Kidney (tissue), 14 donors: ENCODE results near the gene ITGB1BP2. TPM values are rescaled to one million over a fixed set of nuclear protein-coding genes. Genes with fewer than 3 reads are reported as not detected.
"Not testable (repeated sequence)": the region's sequence is repeated elsewhere in the genome, so short reads cannot be mapped to it uniquely, and the experiment has no call there.

Experiments
- DNase-seq, 5 donors: peaks; one replicate each; pipeline ENCODE4 v3.0.0-alpha.2; 2013 to 2020
- FAIRE-seq: peaks from 2 replicates; lab custom pipeline; 2012; peaks lifted over from hg19 to GRCh38; lab: Jason Lieb, UNC
- H3K27ac ChIP-seq, 2 donors: one replicate each; pipeline ENCODE4 v1.7.0; 2013; ENCODE audit warnings: low read depth in 2 of 2, low read length in 2 of 2, inconsistent platforms in 1 of 2
- H3K27me3 ChIP-seq: one replicate; pipeline ENCODE4 v1.7.1; 2013; ENCODE audit warnings: low read length, inconsistent platforms; ENCODE audit not compliant: control insufficient read depth, insufficient read depth
- H3K36me3 ChIP-seq, 3 donors: one replicate each; pipeline versions ENCODE4 v1.7.0 to v1.7.1; 2013; ENCODE audit warnings: low read length in 3 of 3, control low read depth in 1 of 3, inconsistent platforms in 1 of 3; ENCODE audit not compliant: insufficient read depth in 3 of 3, control insufficient read depth in 2 of 3
- H3K4me1 ChIP-seq, 3 donors: one replicate each; pipeline versions ENCODE4 v1.7.0 to v1.7.1; 2013; ENCODE audit warnings: low read length in 3 of 3, inconsistent platforms in 1 of 3, low read depth in 1 of 3; ENCODE audit not compliant: control insufficient read depth in 2 of 3, insufficient read depth in 2 of 3
- H3K4me3 ChIP-seq, 3 donors: one replicate each; pipeline versions ENCODE4 v1.7.0 to v1.8.1; 2013; ENCODE audit warnings: low read length in 3 of 3, control low read depth in 1 of 3, inconsistent platforms in 1 of 3
- H3K9ac ChIP-seq, 3 donors: one replicate each; pipeline versions ENCODE4 v1.7.0 to v1.7.1; 2013; ENCODE audit warnings: low read length in 3 of 3, control low read depth in 1 of 3, inconsistent platforms in 1 of 3
- H3K9me3 ChIP-seq, 3 donors: one replicate each; pipeline versions ENCODE4 v1.7.0 to v1.7.1; 2013; ENCODE audit warnings: low read length in 3 of 3, control low read depth in 1 of 3, inconsistent platforms in 1 of 3; ENCODE audit not compliant: control insufficient read depth in 2 of 3, insufficient read depth in 1 of 3
- intact Hi-C: fragments of 100-400 bp; cut with DNase I; formaldehyde crosslinking; loops from one replicate; pipeline ENCODE4 v1.11.1; 2022
- polyA plus RNA-seq: library from polyadenylated mRNA; stranded (reverse); fragments of 350-450 nt; fragmentation: Illumina TruSeq; extraction: RNeasy Lipid Tissue Mini Kit (QIAGEN cat#74804); gene quantifications from one replicate; pipeline ENCODE4 v1.2.3, GENCODE V29; 2014; ENCODE audit warnings: low read depth, low replicate concordance; ENCODE audit not compliant: insufficient read depth
- total RNA-seq: library from RNA; stranded (reverse); fragmentation: NEBNext Ultra II Directional; extraction: Animal tissue kit (Norgen Biotek cat#: 25700); gene quantifications from one replicate; pipeline ENCODE4 v1.2.1, GENCODE V29; 2021
- TF ChIP-seq, protein P1 (sequence below): IDR thresholded peaks from 3 replicates; pipeline ENCODE4 v1.5.1; 2012; ENCODE audit warnings: mild to moderate bottlenecking, moderate library complexity, borderline replicate concordance; ENCODE audit not compliant: insufficient read depth; ENCODE audit errors: extremely low read depth
- donor health status: control.
- donor health status: control.
- donor health status: control.
- donor health status: control.
- donor health status: control.
- donor health status: DM: yes; HTN: yes; CAD: no.
- donor health status: Normal renal cell carcinoma (clear cell type).

ITGB1BP2 gene
- total and polyA plus RNA-seq, 2 donors from 2014 or later, result 1.8 TPM

DNA sequence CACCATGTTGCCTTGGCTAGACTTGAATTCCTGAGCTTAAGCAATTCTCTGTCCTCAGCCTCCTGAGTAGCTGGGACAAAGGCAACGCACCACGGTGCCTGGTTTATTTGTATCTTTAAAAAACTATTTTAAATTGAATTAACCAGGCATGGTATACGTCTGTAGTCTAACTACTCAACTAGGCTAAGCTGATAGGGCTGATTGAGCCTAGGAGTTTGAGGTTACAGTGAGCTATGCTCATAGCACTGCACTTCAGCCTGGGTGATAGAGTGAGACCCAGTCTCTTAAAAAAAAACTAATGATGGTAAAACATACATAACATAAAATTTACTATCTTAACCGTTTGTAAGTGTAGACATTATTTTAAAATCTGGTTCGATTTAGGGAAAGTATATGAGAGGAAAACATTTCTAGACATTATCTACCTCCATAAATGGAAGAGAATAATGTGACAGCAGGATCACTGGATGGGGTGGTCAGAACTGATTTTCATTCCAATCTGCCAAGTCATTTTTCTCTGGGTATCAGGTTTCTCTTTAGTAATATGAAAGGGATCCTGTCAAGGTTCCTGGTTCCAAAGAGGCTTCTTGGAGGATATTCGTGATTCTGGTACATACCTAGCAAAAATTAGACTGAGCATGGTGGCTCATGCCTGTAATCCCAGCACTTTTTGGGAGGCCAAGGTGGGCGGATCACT lies 8.7 kb upstream of the ITGB1BP2 start:
- H3K9me3 ChIP-seq, result no peaks in the 10 kb centered on the region
- H3K27ac ChIP-seq, result no peak overlapping the region
- FAIRE-seq, result no peak
- H3K4me1 ChIP-seq, result no peaks in the 10 kb centered on the region
- peaks cover 10 to 54% (median 16%) of the 10 kb centered on the region in 3 donors for H3K36me3 ChIP-seq
- H3K27me3 ChIP-seq, result no peaks in the 10 kb centered on the region
- intact Hi-C loops, result no loop called here
- H3K4me3 ChIP-seq, result no peak overlapping the region
- TF ChIP-seq, protein P1, sequence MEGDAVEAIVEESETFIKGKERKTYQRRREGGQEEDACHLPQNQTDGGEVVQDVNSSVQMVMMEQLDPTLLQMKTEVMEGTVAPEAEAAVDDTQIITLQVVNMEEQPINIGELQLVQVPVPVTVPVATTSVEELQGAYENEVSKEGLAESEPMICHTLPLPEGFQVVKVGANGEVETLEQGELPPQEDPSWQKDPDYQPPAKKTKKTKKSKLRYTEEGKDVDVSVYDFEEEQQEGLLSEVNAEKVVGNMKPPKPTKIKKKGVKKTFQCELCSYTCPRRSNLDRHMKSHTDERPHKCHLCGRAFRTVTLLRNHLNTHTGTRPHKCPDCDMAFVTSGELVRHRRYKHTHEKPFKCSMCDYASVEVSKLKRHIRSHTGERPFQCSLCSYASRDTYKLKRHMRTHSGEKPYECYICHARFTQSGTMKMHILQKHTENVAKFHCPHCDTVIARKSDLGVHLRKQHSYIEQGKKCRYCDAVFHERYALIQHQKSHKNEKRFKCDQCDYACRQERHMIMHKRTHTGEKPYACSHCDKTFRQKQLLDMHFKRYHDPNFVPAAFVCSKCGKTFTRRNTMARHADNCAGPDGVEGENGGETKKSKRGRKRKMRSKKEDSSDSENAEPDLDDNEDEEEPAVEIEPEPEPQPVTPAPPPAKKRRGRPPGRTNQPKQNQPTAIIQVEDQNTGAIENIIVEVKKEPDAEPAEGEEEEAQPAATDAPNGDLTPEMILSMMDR, result no peak
- no peak overlapping the region for H3K9ac ChIP-seq
- DNase-seq, result no peak

DNA sequence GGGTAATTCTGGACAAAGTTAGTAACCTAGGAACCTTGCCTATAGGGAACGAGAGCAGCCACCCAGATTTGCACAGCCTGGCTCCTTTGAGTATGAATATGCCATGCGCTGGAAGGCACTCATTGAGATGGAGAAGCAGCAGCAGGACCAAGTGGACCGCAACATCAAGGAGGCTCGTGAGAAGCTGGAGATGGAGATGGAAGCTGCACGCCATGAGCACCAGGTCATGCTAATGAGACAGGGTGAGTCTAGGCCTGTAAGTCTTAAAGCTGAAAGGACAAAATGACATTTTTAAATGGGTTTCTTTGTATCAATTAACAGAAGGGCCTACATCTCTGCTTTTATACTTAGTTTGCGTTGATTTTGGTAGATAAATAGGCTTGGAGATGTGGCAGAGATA lies 4.7 kb upstream of the ITGB1BP2 start:
- no peaks in the 10 kb centered on the region for H3K4me1 ChIP-seq
- intact Hi-C loops, result no loop called here
- no peak overlapping the region for H3K9ac ChIP-seq
- DNase-seq (no peak), FAIRE-seq (no peak)
- no peak overlapping the region for H3K4me3 ChIP-seq
- no peak overlapping the region for H3K27ac ChIP-seq
- peaks cover 12 to 46% (median 20%) of the 10 kb centered on the region in 3 donors for H3K36me3 ChIP-seq
- no peaks in the 10 kb centered on the region for H3K27me3 ChIP-seq
- TF ChIP-seq, protein P1, result no peak
- H3K9me3 ChIP-seq, result no peaks in the 10 kb centered on the region

DNA sequence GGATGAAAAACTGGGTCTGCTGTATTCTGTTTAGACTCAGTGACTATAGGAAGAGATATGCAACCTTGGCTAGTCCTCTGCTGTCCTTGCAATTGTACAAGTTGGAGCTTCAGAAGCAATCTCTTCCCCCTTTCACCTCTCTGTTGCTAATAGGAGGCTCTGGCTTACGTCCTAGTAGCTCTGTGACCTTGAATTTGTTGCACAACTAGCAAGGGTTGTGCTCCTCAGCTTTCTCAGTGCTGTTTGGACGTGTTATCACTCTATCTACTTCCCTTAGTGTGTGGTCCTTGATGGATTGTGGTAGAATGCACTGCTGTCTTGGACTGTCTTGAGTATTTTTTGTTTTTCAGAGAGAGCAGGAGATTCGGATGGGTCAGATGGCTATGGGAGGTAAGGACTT lies 3.4 kb upstream of the ITGB1BP2 start:
- Histone ChIP-seq H3K27ac (no peak overlapping the region), H3K4me3 (no peak overlapping the region), H3K27me3 (no peaks in the 10 kb centered on the region), H3K4me1 (no peaks in the 10 kb centered on the region), H3K9ac (no peak overlapping the region), H3K36me3 (peaks cover 9 to 33% (median 16%) of the 10 kb centered on the region in 3 donors), H3K9me3 (no peaks in the 10 kb centered on the region)
- FAIRE-seq, result no peak
- no peak for DNase-seq
- TF ChIP-seq, protein P1, result no peak
- intact Hi-C loops, result no loop called here

DNA sequence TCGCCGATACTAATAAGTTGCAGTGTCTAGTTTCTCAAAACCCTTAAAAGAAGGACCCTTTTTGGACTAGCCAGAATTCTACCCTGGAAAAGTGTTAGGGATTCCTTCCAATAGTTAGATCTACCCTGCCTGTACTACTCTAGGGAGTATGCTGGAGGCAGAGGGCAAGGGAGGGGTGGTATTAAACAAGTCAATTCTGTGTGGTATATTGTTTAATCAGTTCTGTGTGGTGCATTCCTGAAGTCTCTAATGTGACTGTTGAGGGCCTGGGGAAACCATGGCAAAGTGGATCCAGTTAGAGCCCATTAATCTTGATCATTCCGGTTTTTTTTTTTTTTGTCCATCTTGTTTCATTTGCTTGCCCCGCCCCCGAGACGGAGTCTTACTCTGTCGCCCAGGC lies 1.5 kb upstream of the ITGB1BP2 start:
- H3K9me3 ChIP-seq, H3K27me3 ChIP-seq, H3K9ac ChIP-seq, FAIRE-seq, H3K4me3 ChIP-seq, H3K27ac ChIP-seq, intact Hi-C loops, H3K4me1 ChIP-seq, DNase-seq: not testable (repeated sequence)
- H3K36me3 ChIP-seq, result peaks cover 5 to 25% (median 11%) of the 10 kb centered on the region in 3 donors

DNA sequence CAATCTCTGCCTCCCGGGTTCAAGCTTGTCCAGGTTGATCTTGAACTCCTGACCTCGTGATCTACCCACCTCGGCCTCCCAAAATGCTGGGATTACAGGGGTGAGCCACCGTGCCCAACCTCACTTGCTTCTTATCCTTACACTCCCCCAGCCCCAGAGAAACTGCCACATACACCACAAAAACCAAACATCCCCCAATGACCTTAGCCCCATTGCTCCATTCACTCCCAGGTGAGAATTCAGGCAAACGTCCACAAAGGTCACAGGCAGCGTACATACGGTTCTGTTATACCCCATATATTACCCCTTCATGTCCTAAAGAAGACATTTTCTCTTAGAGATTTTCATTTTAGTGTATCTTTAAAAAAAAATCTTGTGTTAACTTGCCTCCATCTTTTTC lies 1.1 kb upstream of the ITGB1BP2 start:
- H3K27me3 ChIP-seq, DNase-seq, H3K27ac ChIP-seq, H3K9me3 ChIP-seq, H3K4me3 ChIP-seq, H3K4me1 ChIP-seq, H3K9ac ChIP-seq, FAIRE-seq, intact Hi-C loops: not testable (repeated sequence)
- peaks cover 5 to 25% (median 11%) of the 10 kb centered on the region in 3 donors for H3K36me3 ChIP-seq
